Calu3 (cell line): Measurements from ENCODE around the gene CD200. TPM values are rescaled to one million over a fixed set of nuclear protein-coding genes. Genes with fewer than 3 reads are reported as not detected.

Source experiments
- BruUV-seq: library from RNA; stranded (reverse); fragments of 400-500 nt; replicated peaks from 2 replicates; lab custom pipeline; 2021; lab: Mats Ljungman, UMichigan
- CTCF ChIA-PET: fragments of 300-600 bp; sonication (Branson Sonifier 250); formaldehyde crosslinking; loops from one replicate; lab custom pipeline; 2022; ENCODE audit warnings: antibody characterized with exemption; lab: Charles Lee
- DNase-seq: peaks from one replicate; pipeline ENCODE4 v3.0.0; 2022
- H3K27ac Mint-ChIP-seq: one replicate; pipeline ENCODE4 v1.8.0; 2022; ENCODE audit warnings: mixed read lengths; ENCODE audit not compliant: unreplicated experiment
- H3K27me3 Mint-ChIP-seq: one replicate; pipeline ENCODE4 v1.8.0; 2022; ENCODE audit warnings: mixed read lengths; ENCODE audit not compliant: unreplicated experiment
- H3K36me3 Mint-ChIP-seq: one replicate; pipeline ENCODE4 v1.8.0; 2022; ENCODE audit warnings: mild to moderate bottlenecking, moderate library complexity, mixed read lengths; ENCODE audit not compliant: insufficient read depth, unreplicated experiment
- H3K4me1 Mint-ChIP-seq: one replicate; pipeline ENCODE4 v1.8.0; 2022; ENCODE audit warnings: mild to moderate bottlenecking, low read depth, mixed read lengths; ENCODE audit not compliant: unreplicated experiment
- H3K4me3 Mint-ChIP-seq: one replicate; pipeline ENCODE4 v1.8.0; 2022; ENCODE audit warnings: mild to moderate bottlenecking, low read depth, moderate library complexity, mixed read lengths; ENCODE audit not compliant: unreplicated experiment
- H3K9me3 Mint-ChIP-seq: one replicate; pipeline ENCODE4 v1.8.0; 2022; ENCODE audit warnings: low read depth, mixed read lengths; ENCODE audit not compliant: unreplicated experiment
- CTCF ChIP-seq: fragments of 200-600 bp; IDR thresholded peaks from one replicate; pipeline ENCODE4 v1.8.0; 2022; ENCODE audit warnings: antibody characterized with exemption; ENCODE audit not compliant: unreplicated experiment
- intact Hi-C: fragments of 100-400 bp; cut with micrococcal nuclease; formaldehyde crosslinking; loops from one replicate; pipeline ENCODE4 v1.10.0; 2022; ENCODE audit not compliant: unreplicated experiment
- total RNA-seq: library from RNA; stranded (reverse); gene quantifications from 2 replicates; pipeline ENCODE4 v1.2.3, GENCODE V29; 2022

The CD200 gene
- total RNA-seq, 1 experiment from 2014 or later = not detected

GRCh38 chr3:112346491-112347122 lies 13.7 kb downstream of the CD200 start:
- no peak overlapping the region for H3K27ac Mint-ChIP-seq

DNA sequence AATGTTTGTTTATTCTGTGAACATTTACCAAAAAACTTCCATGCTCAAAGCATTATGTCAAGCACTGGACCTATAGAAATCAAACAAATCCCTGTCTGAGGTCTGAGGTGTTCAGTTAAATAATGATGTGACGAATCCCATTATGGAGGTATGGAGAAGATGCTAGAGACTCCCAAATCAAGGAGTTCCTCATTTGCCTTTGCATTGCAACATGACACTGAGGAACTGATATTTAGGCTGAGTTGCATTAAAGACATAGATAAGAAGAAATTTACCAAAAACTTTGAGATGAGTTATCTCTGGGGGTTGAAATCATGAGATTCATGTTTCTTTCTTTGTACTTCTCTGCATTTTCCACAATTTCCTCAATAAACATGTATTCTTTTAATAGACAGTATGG lies 16.0 kb downstream of the CD200 start:
- no peak overlapping the region for H3K27ac Mint-ChIP-seq
- CTCF ChIA-PET = no interaction called here
- no peaks in the 10 kb centered on the region for H3K4me1 Mint-ChIP-seq
- peaks cover 25% of the 10 kb centered on the region for H3K27me3 Mint-ChIP-seq
- no peak for TF ChIP-seq CTCF
- DNase-seq = no peak
- intact Hi-C loops = no loop called here
- H3K36me3 Mint-ChIP-seq = no peaks in the 10 kb centered on the region
- BruUV-seq = no TSS peak
- no peaks in the 10 kb centered on the region for H3K9me3 Mint-ChIP-seq
- no peak overlapping the region for H3K4me3 Mint-ChIP-seq

More at GRCh38 chr3:112346491-112347122, 13.7 kb downstream of the CD200 start:
- Mint-ChIP-seq H3K4me1 (no peaks in the 10 kb centered on the region), H3K36me3 (no peaks in the 10 kb centered on the region), H3K27me3 (peaks cover 25% of the 10 kb centered on the region), H3K9me3 (peaks cover 2% of the 10 kb centered on the region), H3K4me3 (no peak overlapping the region)
- TF ChIP-seq CTCF = no peak
- intact Hi-C loops = no loop called here
- BruUV-seq = no TSS peak
- DNase-seq = no peak
- CTCF ChIA-PET = no interaction called here

- no peak overlapping the region for H3K27ac Mint-ChIP-seq
- no peak overlapping the region for H3K4me3 Mint-ChIP-seq
- H3K27me3 Mint-ChIP-seq = peaks cover 25% of the 10 kb centered on the region
- no TSS peak for BruUV-seq
- no peaks in the 10 kb centered on the region for H3K4me1 Mint-ChIP-seq
- no peak for DNase-seq
- CTCF ChIA-PET = no interaction called here
- TF ChIP-seq CTCF = no peak
- no peaks in the 10 kb centered on the region for H3K36me3 Mint-ChIP-seq
- intact Hi-C loops = no loop called here
- no peaks in the 10 kb centered on the region for H3K9me3 Mint-ChIP-seq
These were observed 16.6 kb downstream of the CD200 start for GRCh38 chr3:112349557-112349956.

- H3K36me3 Mint-ChIP-seq = no peaks in the 10 kb centered on the region
- H3K4me3 Mint-ChIP-seq = no peak overlapping the region
- intact Hi-C loops = no loop called here
- H3K27ac Mint-ChIP-seq = no peak overlapping the region
- CTCF ChIA-PET = no interaction called here
- DNase-seq = no peak
- BruUV-seq = no TSS peak
- no peaks in the 10 kb centered on the region for H3K4me1 Mint-ChIP-seq
- H3K27me3 Mint-ChIP-seq = peaks cover 23% of the 10 kb centered on the region
- H3K9me3 Mint-ChIP-seq = no peaks in the 10 kb centered on the region
- no peak for TF ChIP-seq CTCF
These were observed 17.3 kb downstream of the CD200 start for GRCh38 chr3:112350018-112350810.
